Measurements from ENCODE around the gene SH3TC1.

The SH3TC1 gene

DNA sequence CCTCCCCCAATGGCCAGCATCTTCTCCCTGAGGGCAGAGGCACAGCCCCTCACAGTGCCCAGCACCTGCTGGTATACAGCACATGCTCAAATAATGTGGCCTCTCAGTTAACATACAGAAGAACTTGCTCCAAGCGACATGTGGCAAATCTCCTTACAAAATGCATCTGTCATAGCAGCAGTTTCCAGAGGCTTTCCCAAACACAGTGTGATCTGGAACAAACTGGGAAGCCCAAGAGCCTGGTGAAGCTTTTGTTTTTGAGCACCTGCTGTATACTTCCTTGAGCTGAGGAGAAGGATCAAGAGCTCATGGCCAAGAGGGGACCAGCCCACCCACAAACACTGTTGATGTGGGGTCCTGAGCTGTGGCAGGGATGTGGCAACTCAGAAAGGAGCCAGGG lies 35.6 kb downstream of the SH3TC1 start:
- no peaks in the 10 kb centered on the region for H4K20me1 ChIP-seq (ENCODE audit: low read depth, low read length)

DNA sequence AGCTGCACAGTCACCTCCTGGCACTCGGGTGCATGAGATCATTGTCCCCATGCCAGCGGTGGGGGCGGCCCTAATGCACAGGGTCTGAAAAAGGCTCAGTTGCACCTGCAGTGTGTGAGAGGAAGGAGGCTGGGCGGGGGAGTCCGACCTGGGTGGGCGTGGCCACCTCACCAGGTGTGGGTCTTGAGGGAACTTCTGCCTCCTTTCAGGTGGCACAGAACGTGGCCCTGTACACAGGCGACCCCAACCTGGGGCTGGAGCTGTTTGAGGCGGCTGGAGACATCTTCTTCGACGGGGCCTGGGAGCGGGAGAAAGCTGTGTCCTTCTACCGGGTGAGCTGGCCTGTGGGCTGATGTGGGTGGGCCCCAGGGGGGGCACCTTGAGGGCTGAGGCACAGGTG lies 36.1 kb downstream of the SH3TC1 start:
- H3K4me3 ChIP-seq (ENCODE audit: insufficient read depth, low read length, poor library complexity, severe bottlenecking): no peak overlapping the region
- H3K9me3 ChIP-seq (ENCODE audit: insufficient read depth, low read length): no peaks in the 10 kb centered on the region
- TF ChIP-seq EZH2phosphoT487 (conservative IDR thresholded peaks at IDR 0.05; ENCODE audit: low read length): no peak
- TF ChIP-seq, protein P1, sequence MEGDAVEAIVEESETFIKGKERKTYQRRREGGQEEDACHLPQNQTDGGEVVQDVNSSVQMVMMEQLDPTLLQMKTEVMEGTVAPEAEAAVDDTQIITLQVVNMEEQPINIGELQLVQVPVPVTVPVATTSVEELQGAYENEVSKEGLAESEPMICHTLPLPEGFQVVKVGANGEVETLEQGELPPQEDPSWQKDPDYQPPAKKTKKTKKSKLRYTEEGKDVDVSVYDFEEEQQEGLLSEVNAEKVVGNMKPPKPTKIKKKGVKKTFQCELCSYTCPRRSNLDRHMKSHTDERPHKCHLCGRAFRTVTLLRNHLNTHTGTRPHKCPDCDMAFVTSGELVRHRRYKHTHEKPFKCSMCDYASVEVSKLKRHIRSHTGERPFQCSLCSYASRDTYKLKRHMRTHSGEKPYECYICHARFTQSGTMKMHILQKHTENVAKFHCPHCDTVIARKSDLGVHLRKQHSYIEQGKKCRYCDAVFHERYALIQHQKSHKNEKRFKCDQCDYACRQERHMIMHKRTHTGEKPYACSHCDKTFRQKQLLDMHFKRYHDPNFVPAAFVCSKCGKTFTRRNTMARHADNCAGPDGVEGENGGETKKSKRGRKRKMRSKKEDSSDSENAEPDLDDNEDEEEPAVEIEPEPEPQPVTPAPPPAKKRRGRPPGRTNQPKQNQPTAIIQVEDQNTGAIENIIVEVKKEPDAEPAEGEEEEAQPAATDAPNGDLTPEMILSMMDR (IDR thresholded peaks at IDR 0.05; ENCODE audit: insufficient read depth, low read length, poor library complexity, severe bottlenecking): no peak
- H3K36me3 ChIP-seq (ENCODE audit: low read length): no peaks in the 10 kb centered on the region
- no peaks in the 10 kb centered on the region for H3K79me2 ChIP-seq (ENCODE audit: insufficient read depth, low read length)
- no peak overlapping the region for H3K27ac ChIP-seq (ENCODE audit: low read depth, low read length)
- no peaks in the 10 kb centered on the region for H3K27me3 ChIP-seq (ENCODE audit: low read length)
- no peaks in the 10 kb centered on the region for H4K20me1 ChIP-seq (ENCODE audit: low read depth, low read length)
- no peaks in the 10 kb centered on the region for H3K9me2 ChIP-seq (replicated peaks; ENCODE audit: insufficient read depth, low read length)
- no peak overlapping the region for H3K4me2 ChIP-seq (ENCODE audit: low read depth, low read length, poor library complexity, severe bottlenecking)
- H2AFZ ChIP-seq (ENCODE audit: low read depth, low read length, severe bottlenecking): no peak overlapping the region
- 0 out of 2 replicates have a peak, but pooled peaks cover 3% of the 10 kb centered on the region for H3F3A ChIP-seq (ENCODE audit: insufficient read depth)
- H3K9ac ChIP-seq (ENCODE audit: low read length): no peak overlapping the region

More for the DNA sequence above, 35.6 kb downstream of the SH3TC1 start:
- Histone ChIP-seq H2AFZ (ENCODE audit: low read depth, low read length, severe bottlenecking) (no peak overlapping the region), H3K9me3 (ENCODE audit: insufficient read depth, low read length) (no peaks in the 10 kb centered on the region), H3K27me3 (ENCODE audit: low read length) (no peaks in the 10 kb centered on the region), H3F3A (ENCODE audit: insufficient read depth) (0 out of 2 replicates have a peak, but pooled peaks cover 3% of the 10 kb centered on the region), H3K9ac (ENCODE audit: low read length) (no peak overlapping the region), H3K9me2 (replicated peaks; ENCODE audit: insufficient read depth, low read length) (no peaks in the 10 kb centered on the region), H3K27ac (ENCODE audit: low read depth, low read length) (no peak overlapping the region), H3K36me3 (ENCODE audit: low read length) (no peaks in the 10 kb centered on the region), H3K4me3 (ENCODE audit: insufficient read depth, low read length, poor library complexity, severe bottlenecking) (no peak overlapping the region), H3K4me2 (ENCODE audit: low read depth, low read length, poor library complexity, severe bottlenecking) (no peak overlapping the region), H3K79me2 (ENCODE audit: insufficient read depth, low read length) (no peaks in the 10 kb centered on the region)
- no peak for TF ChIP-seq EZH2phosphoT487 (conservative IDR thresholded peaks at IDR 0.05; ENCODE audit: low read length)
- TF ChIP-seq, protein P1 (IDR thresholded peaks at IDR 0.05; ENCODE audit: insufficient read depth, low read length, poor library complexity, severe bottlenecking): no peak

DNA sequence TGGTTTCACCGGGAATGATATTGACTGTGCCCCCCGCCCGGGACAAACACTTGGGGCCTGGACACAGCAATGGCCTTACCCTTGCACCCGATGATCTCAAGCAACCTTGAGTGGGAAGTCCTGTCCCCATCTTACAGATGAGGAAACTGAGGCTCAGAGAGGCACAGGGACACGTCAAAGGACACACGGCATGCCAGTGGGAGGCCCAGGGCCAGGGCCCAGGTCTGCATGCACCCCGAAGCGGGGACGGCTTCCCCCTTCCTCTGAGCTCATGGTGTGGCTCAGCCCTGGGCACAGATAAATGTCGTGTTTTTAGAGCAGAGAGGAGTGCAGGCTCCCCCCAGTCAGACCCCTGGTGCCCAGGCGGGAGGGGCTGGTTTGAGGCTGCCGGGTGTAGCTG lies 36.6 kb downstream of the SH3TC1 start:
- Histone ChIP-seq H2AFZ (ENCODE audit: low read depth, low read length, severe bottlenecking) (no peak overlapping the region), H3K27me3 (ENCODE audit: low read length) (no peaks in the 10 kb centered on the region), H3K27ac (ENCODE audit: low read depth, low read length) (no peak overlapping the region), H3K9me2 (replicated peaks; ENCODE audit: insufficient read depth, low read length) (no peaks in the 10 kb centered on the region), H3K4me3 (ENCODE audit: insufficient read depth, low read length, poor library complexity, severe bottlenecking) (no peak overlapping the region), H3K9ac (ENCODE audit: low read length) (no peak overlapping the region), H3K9me3 (ENCODE audit: insufficient read depth, low read length) (no peaks in the 10 kb centered on the region), H4K20me1 (ENCODE audit: low read depth, low read length) (no peaks in the 10 kb centered on the region), H3K36me3 (ENCODE audit: low read length) (no peaks in the 10 kb centered on the region), H3K4me2 (ENCODE audit: low read depth, low read length, poor library complexity, severe bottlenecking) (no peak overlapping the region), H3F3A (ENCODE audit: insufficient read depth) (no peaks in the 10 kb centered on the region), H3K79me2 (ENCODE audit: insufficient read depth, low read length) (no peaks in the 10 kb centered on the region)
- TF ChIP-seq, protein P1 (IDR thresholded peaks at IDR 0.05; ENCODE audit: insufficient read depth, low read length, poor library complexity, severe bottlenecking): no peak
- TF ChIP-seq EZH2phosphoT487 (conservative IDR thresholded peaks at IDR 0.05; ENCODE audit: low read length): no peak

Data from SU-DHL-6 (cell line).